GM18498 (cell line): ENCODE results near the gene FALEC.
"Not testable (repeated sequence)": the region's sequence is repeated elsewhere in the genome, so short reads cannot be mapped to it uniquely, and the experiment has no call there.

Experiments
- ATAC-seq: cut with Tn5 transposase; IDR thresholded peaks from one replicate; pipeline ENCODE4 v1.9.1; 2021; ENCODE audit warnings: mild to moderate bottlenecking, moderate library complexity; ENCODE audit not compliant: unreplicated experiment

FALEC gene

DNA sequence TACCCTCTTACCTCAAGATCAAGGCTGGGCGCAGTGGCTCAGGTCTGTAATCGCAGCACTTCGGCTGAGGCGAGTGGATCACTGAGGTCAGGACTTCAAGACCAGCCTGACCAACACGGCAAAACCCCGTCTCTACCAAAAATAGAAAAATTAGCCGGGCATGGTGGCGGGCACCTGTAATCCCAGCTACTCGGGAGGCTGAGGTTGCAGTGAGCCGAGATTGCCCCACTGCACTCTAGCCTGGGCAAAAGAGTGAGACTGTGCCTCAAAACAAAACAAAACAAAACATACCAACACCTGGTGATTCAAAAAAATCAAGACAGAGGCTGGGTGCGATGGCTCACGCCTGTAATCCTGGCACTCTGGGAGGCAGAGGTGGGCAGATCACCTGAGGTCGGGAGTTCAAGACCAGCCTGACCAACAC lies 58.1 kb downstream of the FALEC start:
- ATAC-seq, result not testable (repeated sequence)

DNA sequence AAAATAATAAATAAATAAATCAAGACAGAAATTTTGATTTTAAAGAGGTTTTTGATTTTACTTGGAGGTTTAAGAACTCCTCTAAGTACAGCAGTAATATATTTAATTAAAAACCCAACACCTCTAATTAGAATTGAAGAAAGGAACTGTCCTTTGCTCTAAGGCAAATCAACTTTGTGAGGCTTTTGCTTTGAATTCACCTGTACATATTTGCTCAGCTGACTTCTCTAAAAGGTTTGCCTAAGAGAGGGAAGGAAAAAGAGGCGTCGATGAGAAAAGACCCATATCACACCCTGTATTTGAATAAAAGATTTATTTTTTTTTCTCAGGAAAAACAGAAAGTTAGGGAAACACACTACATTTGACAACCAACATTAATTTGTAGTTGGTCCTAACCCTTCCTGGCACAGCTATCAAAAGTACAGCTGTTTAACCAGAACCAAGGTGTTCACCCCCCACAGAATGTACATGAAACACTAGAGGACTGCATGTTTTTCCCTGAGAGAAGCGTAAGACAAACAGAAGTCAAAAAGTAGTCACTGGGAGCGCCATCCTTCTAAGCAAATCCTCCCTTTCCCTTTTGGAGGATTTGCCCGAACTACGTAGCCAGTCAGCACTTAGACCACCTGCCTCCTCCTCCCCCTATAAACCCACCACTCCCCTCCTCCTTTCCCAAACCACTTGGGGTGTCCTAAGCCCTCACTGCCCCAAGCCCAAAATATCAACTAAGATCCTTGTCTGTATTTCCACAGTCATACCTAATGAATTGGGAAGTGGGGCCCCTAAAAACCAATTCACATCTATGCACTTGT lies 58.9 kb downstream of the FALEC start:
- no peak for ATAC-seq

DNA sequence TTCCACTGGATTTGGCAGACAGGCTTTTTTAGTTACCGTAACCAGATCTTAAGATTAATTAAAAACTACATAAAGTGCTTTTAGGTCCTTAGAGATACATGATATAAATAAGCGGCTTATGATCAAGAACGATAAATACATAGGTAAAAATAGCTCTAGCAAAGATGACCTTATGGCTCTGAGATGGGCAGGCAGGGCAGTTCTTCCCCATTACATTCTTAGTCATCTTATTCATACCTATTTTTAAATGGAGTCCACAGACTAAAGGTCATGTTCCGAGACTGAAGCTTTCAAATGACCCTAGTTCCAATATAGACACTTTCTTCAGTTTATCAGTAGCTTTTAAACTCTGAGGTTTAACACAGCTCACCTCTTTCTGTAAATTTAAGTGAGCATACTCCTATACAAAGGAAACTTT lies 59.5 kb downstream of the FALEC start:
- no peak for ATAC-seq

DNA sequence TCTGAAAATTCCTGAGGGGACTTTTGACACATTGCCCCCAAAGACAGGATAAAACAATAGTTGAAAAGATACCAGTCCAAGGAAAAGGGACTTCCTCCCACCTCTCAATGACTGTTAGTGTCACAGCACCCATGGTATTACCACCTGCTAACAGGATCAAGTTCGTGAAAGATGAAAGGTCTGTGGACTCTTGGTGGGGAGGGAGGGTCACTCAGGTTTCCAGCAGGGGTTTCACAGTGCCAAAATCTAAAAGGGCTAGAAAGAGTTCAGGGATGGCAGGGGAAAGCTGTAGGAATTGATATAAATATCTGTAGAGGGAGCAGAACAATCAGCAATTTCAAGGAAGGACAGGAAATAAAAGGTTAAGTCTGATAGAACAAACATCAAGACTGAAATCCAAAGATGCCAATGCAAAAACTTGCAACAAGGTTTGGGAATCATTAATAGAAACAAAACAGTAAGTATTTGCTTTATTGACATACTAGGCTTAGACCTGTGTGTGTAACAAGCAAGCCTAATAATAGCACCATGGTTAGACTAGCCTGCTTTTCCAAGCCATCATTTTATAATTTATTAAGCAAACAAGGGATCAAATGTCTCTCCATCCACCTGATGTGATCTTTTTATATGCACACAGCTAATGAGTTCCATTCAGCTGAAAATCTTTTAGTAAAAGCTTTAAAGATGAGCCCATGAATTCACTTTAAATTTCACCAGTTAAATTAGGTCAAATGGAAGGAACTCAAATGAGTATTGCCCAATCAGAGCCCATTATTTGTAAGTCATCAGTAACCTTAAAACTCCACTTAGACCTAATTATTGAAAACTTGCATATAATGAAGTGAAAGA lies 60.2 kb downstream of the FALEC start:
- no peak for ATAC-seq

DNA sequence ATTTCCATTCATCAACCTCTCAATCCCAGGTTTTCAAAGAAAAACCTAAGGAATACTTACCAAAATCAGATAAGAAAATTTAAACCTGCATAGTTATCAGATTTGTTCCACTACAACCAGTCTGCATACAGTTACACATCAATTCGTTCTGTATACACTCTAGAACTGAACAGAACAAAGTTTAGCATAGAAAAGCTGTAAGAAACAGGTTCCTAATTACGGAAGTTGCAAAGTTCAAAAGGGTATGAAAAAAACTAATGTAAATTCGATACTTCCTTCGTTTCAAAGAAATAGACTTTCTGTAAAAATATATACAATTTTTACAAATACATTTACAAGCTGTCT lies 60.8 kb downstream of the FALEC start:
- ATAC-seq, result no peak

DNA sequence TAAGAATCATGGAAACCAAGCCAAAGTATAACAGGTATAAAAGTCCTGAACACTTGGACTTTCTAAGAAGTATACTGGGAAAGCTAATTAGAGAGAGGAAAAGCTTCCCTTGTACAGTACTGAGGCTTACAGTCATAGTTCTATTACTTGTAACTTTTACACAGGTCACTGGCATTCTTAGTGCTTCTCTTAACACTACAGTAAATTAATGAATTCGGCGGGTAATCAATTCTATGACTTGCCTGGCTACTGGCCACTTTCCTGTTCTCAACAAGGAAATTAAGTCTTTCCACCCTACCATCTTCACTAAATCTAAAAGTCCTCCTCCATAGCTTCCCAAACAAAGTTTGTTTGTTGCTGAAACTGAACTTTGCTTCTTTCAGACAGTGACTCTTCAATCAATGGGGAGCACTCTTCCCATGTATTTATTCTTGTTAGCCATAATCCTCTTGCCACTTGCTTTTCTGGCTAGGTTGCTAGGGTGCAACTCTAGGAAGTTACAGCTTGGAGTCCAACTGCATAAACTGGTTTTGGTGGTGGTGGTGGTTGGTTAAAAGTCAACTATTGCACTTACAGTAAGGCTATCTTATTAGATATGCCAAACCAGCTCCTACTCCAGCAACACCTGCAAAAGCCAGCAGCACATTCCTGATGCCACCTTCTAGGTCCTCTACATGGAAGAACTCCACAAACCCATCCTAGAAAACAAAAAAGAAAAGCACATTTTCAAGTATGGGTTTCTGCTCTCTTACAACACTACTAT lies 61.4 kb downstream of the FALEC start:
- ATAC-seq, result no peak

DNA sequence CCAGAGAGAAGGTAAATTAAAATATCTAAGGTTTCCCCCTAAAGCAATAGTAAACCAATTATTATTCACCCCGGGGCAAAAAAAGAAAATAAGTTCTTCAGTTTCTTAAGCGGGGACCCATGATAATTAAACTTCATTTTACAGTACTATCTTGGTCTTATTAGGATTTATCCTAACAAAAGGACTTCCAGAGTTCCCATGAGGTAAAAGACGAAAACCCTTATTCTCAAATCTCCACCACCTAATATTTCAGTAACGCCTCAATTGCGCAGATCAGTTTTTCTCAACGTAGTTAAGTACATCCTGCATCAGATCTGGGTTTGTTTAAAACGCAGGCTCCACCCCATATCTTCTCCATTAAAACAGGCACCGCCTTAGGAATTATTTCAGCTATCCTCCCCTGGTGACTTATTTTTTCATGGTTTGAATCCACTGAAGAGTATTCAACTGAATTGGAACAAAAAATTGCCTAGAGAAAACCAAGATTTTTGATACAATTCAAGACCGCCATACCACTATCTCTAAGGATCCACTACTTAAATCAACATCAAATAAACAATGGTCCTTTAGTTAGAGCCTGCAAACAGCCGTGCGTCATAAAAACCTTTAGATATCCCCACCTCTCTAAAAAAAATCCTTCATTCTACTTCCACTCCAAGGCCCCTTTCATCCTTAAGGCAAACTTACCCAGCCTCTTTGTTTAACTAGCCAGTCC lies 62.2 kb downstream of the FALEC start:
- ATAC-seq, result no peak

DNA sequence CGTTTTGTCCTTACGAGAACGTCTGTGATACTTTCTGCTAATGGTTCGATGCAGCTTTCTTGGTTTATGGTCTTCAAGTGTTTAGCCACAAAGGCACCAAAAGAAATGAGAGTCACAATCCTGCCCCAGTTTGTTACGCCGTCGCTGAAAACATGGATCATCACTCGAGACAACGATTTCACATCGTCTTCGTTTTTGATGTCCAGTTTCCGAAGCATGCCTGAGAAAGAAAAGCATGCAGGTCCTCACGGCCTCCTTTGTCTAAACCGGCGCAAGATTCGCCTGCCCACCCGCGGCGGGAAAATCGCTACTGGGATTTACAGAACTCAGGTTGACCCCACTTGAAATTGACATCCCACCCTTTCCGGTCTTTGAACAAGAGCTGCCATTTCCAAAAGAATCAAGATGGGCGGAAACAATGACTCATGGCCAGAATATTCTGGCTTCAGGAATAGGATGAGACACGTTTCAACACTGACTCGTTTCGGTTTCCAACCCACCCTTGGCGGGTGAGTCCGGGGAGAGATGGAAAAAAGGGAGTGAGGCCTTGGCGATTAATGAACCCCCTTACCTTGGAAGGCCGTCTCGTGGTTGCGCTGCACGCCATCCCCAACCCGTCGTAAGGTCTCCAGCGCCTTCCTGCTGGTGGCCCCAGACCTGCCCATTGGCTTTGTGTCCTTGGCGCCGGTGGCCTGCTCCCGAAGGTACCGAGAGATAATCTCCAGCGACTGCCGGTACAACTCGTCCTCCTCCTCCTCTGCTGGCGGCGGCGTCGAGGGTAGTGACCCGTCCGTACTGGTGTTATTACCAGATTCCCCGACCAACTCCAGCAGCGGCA lies 62.9 kb downstream of the FALEC start:
- no peak for ATAC-seq

DNA sequence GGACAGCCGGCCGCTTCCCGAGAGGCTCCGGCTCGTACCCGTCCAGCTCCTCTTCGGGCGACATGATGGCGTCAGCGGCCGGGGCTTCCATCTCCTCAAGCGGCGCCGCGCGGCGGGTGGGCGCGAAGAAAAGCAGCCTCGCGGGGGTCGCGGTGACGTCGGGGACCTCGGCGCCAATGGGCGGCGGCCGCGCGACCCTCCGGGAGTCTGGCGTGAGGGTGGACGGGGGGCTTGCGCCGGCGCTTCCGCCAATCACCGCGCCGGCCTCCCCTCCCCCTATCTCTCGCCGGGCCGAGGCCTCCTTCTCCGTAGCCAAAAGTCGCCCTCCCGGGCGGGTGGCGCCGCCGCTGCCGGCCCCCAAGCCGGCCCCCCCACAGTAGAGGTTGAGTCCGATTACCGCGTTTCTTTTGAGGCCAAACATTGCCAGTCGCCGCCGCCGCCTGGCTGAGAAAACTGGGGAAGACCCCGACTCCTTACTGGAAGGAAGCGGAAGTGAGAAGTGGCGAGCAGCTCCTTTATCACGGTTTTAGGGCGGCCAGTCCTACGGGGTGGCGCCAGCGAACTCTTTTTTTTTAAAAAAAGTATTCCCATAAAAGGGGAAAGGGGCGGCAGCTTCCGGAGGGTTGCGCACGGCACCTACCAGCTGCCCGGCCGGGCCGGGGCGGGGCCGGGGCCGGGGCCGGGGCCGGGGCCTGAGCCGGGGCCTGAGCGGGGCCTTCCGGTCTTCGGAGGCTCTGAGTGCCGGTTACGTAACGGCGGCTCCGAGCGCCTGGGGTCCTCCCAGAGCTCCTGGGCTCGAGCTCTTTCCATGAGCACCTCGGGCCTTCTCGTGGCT lies 63.8 kb downstream of the FALEC start, which contains the start of gene MCL1:
Gene MCL1, minus strand, starts transcription at position 501 of the 835 bp plus-strand sequence. Its CDS starts 80 bp downstream, at position 421.
- ATAC-seq, result peak; percentile 88

DNA sequence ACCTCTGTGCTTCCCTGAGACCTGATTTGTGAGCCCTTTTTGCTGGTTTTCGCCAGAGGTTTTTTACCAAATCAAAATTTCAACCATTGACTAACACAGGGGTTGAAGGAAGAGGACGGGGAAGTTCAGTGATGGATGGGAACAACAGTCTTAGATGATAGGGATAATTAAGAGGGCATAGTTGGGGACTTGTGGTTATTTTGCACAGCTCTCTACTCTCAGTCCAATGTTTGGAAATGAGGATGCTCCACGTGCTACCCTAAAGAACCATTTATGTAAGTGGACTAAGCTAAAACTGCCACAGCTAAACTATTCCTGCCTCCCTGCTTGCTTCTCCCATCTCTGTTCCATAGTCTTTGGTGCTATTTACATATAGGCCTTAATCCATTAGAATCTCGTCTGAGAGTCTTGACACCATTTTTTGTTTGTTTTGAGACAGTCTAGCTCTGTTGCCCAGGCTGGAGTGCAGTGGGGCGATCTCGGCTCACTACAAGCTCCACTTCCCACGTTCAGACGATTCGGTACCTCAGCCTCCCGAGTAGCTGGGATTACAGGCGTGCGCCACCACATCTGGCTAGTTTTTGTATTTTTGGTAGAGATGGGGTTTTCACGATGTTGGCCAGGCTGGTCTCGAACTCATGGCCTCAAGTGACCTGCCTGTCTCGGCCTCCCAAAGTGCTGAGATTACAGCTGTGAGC lies 64.5 kb downstream of the FALEC start:
- ATAC-seq, result no peak

DNA sequence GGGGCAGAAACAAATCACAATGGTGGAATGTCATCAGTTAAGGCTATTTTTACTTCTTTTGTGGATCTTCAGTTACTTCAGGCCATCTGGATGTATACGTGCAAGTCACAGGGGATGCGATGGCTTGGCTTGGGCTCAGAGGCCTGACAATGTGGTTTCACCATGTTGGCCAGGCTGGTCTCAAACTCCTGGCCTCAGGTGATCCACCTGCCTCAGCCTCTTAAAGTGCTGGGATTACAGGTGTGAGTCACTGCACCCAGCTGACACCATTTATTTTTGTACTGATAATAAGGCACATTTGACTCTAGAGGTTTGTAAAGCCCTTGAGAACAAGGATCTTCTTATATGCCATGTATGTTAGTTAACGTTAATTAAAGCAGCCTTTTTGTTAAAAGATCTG lies 65.4 kb downstream of the FALEC start:
- ATAC-seq, result not testable (repeated sequence)

DNA sequence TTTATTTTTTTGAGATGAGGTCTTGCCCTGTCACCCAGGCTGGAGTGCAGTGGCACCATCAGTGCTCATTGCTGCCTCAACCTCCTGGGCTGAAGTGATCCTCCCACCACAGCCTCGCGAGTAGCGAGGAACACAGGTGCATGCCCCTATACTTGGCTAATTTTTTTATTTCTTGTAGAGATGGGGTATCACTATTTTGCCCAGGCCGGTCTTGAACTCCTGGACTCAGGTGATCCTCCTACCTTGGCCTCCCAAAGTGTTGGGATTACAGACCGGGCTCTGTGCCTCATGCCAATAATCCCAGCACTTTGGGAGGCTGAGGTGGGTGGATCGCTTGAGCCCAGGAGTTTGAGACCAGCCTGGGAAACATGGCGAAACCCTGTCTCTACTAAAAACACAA lies 65.9 kb downstream of the FALEC start:
- ATAC-seq, result not testable (repeated sequence)

DNA sequence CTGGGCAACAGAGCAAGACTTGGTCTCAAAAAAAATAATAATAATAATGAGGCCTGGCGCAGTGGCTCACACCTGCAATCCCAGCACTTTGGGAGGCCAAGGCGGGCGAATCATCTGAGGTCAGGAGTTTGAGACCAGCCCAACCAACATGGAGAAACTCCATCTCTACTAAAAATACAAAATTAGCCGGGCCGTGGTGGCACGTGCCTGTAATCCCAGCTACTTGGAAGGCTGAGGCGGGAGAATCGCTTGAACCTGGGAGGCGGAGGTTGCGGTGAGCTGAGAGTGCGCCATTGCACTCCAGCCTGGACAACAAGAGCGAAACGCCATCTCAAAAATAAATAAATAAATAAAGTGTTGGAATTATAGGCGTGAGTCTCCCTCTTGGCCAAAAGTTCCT lies 66.4 kb downstream of the FALEC start:
- ATAC-seq, result not testable (repeated sequence)

DNA sequence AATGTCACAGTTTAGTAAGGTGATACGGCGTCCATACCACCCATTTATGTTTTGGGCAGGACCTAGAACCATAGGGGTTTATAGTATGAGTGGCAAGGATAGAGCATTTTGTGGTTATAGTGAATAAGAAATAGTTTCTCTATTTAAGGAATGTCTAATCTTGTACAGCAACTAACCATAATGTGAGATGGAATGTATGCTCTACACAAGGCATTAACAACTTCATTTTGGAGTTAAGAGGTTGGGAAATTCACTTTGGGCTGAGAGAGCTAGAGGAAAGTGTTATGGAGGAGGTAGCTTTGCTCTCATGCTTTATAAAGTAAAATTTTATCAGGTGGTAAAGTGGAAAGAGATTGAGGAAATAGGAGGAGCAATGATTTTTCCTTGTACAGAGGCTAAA lies 66.8 kb downstream of the FALEC start:
- no peak for ATAC-seq
